Activated CD4-positive, alpha-beta T cell treated with anti-CD3 and anti-CD28 coated beads, Interleukin-2, amount 50 U/mL, for 24 hours (primary cell): ENCODE data around the gene RGS9.
"Not testable (repeated sequence)": the region's sequence is repeated elsewhere in the genome, so short reads cannot be mapped to it uniquely, and the experiment has no call there.

Experiments
- DNase-seq, 2 donors: peaks; one replicate each; pipeline ENCODE4 v3.0.0-alpha.2; 2020; ENCODE audit warnings: low read depth in 1 of 2, low spot score in 1 of 2

Gene RGS9

GRCh38 chr17:65109990-65110680 is 27.0 kb upstream of the RGS9 start:
- no peak for DNase-seq

- DNase-seq = no peak
Observed at GRCh38 chr17:65115839-65116238, 21.3 kb upstream of the RGS9 start.

- DNase-seq = not testable (repeated sequence)
Observed at GRCh38 chr17:65116515-65116914, 20.7 kb upstream of the RGS9 start.

GRCh38 chr17:65117384-65118035 is 19.7 kb upstream of the RGS9 start:
- DNase-seq = no peak

- DNase-seq = no peak
Observed at GRCh38 chr17:65121368-65121767, 15.8 kb upstream of the RGS9 start.

- peak in 1 of 2 donors; percentile 38 for DNase-seq
Observed at GRCh38 chr17:65121916-65122806, 15.0 kb upstream of the RGS9 start.

- DNase-seq = peak; percentile 60 to 77
Observed at GRCh38 chr17:65122836-65123756, 14.1 kb upstream of the RGS9 start.

GRCh38 chr17:65123757-65124675 is 13.2 kb upstream of the RGS9 start:
- no peak for DNase-seq

GRCh38 chr17:65130832-65131231 is 6.3 kb upstream of the RGS9 start:
- no peak for DNase-seq

- no peak for DNase-seq
Observed at GRCh38 chr17:65131240-65131639, 5.9 kb upstream of the RGS9 start.

GRCh38 chr17:65131946-65132345 is 5.2 kb upstream of the RGS9 start:
- DNase-seq = no peak

GRCh38 chr17:65134035-65134434 is 3.1 kb upstream of the RGS9 start:
- DNase-seq = no peak

GRCh38 chr17:65139101-65139764 is 2.1 kb downstream of the RGS9 start:
- DNase-seq = no peak

- no peak for DNase-seq
Observed at GRCh38 chr17:65142247-65142646, 5.1 kb downstream of the RGS9 start.

- no peak for DNase-seq
Observed at GRCh38 chr17:65143889-65144604, 6.9 kb downstream of the RGS9 start.

- no peak for DNase-seq
Observed at GRCh38 chr17:65145743-65146142, 8.6 kb downstream of the RGS9 start.

GRCh38 chr17:65147955-65148354 is 10.8 kb downstream of the RGS9 start:
- DNase-seq = no peak

GRCh38 chr17:65154770-65155589 is 17.8 kb downstream of the RGS9 start:
- no peak for DNase-seq
